Stimulated activated naive CD8-positive, alpha-beta T cell treated with anti-CD3 and anti-CD28 coated beads, Interleukin-15, amount 100 ng/mL, for 72 hours (primary cell): ENCODE results near the gene PCIF1.
A peak's percentile ranks its signal among the peaks of the same experiment; 100 is the strongest.

Experiments used
- ATAC-seq: fragments of 150-1000 bp; cut with Tn5 transposase; 2 replicates; pipeline ENCODE4 v1.10.0; 2021; ENCODE audit warnings: mild to moderate bottlenecking, moderate library complexity
- DNase-seq, 2 donors: peaks; one replicate each; pipeline ENCODE4 v3.0.0; 2021 to 2022
- H3K27ac Mint-ChIP-seq, 2 donors: one replicate each; pipeline ENCODE4 v1.8.0; 2022; ENCODE audit warnings: mild to moderate bottlenecking in 2 of 2, mixed read lengths in 2 of 2, moderate library complexity in 2 of 2
- H3K27me3 Mint-ChIP-seq: one replicate; pipeline ENCODE4 v1.8.0; 2022; ENCODE audit warnings: mixed read lengths
- H3K4me1 Mint-ChIP-seq: one replicate; pipeline ENCODE4 v1.8.0; 2022; ENCODE audit warnings: mild to moderate bottlenecking, mixed read lengths
- H3K4me3 Mint-ChIP-seq, 2 donors: one replicate each; pipeline ENCODE4 v1.8.0; 2022; ENCODE audit warnings: mild to moderate bottlenecking in 2 of 2, mixed read lengths in 2 of 2, moderate library complexity in 1 of 2
- H3K9me3 Mint-ChIP-seq, 2 donors: one replicate each; pipeline ENCODE4 v1.8.0; 2022; ENCODE audit warnings: mixed read lengths in 2 of 2

Gene PCIF1

GRCh38 chr20:45934586-45935415 is at the start of gene PCIF1:
PCIF1 (plus strand) TSS chr20:45934683; CDS start chr20:45939000, 4,317 bp downstream.
- peak; percentile 97 to 99 for DNase-seq
- peak; percentile 87 for ATAC-seq
- peak within 1 kb of the TSS; percentile 99 to 100 for H3K27ac Mint-ChIP-seq
- H3K27me3 Mint-ChIP-seq: no peaks in the 10 kb centered on the region
- peaks cover 36% of the 10 kb centered on the region for H3K4me1 Mint-ChIP-seq
- H3K4me3 Mint-ChIP-seq: peak within 1 kb of the TSS; percentile 99
- no peaks in the 10 kb centered on the region for H3K9me3 Mint-ChIP-seq

- no peak for DNase-seq
- peaks cover 80% of the 10 kb centered on the region for H3K4me1 Mint-ChIP-seq
- no peak overlapping the region for H3K27ac Mint-ChIP-seq
- no peaks in the 10 kb centered on the region for H3K27me3 Mint-ChIP-seq
- H3K4me3 Mint-ChIP-seq: no peak overlapping the region
- no peak for ATAC-seq
- no peaks in the 10 kb centered on the region for H3K9me3 Mint-ChIP-seq
Measured at GRCh38 chr20:45886590-45887345, 47.7 kb upstream of the PCIF1 start.

- Mint-ChIP-seq H3K4me3 (no peak within 1 kb of the TSS), H3K27ac (peak within 1 kb of the TSS in 1 of 2 donors; percentile 8), H3K27me3 (no peaks in the 10 kb centered on the region)
Measured at GRCh38 chr20:45887346-45887715, 47.2 kb upstream of the PCIF1 start, which contains the start of gene SPATA25. SPATA25 (minus strand) TSS chr20:45887622; CDS start chr20:45887590, 32 bp downstream.

GRCh38 chr20:45888681-45889080 is 45.8 kb upstream of the PCIF1 start:
- H3K27ac Mint-ChIP-seq: no peak overlapping the region

More at GRCh38 chr20:45887346-45887715, 47.2 kb upstream of the PCIF1 start, which contains the start of gene SPATA25:
- H3K4me1 Mint-ChIP-seq: peaks cover 80% of the 10 kb centered on the region
- no peaks in the 10 kb centered on the region for H3K9me3 Mint-ChIP-seq
- ATAC-seq (no peak), DNase-seq (no peak)

GRCh38 chr20:45890077-45890984 is 44.2 kb upstream of the PCIF1 start:
- ATAC-seq: peak; percentile 72
- peak overlapping the region; percentile 95 to 97 for H3K27ac Mint-ChIP-seq
- peak; percentile 52 to 66 for DNase-seq
- no peaks in the 10 kb centered on the region for H3K27me3 Mint-ChIP-seq
- H3K4me3 Mint-ChIP-seq: peak overlapping the region; percentile 94 to 95
- peaks cover 69% of the 10 kb centered on the region for H3K4me1 Mint-ChIP-seq
- H3K9me3 Mint-ChIP-seq: no peaks in the 10 kb centered on the region

More at GRCh38 chr20:45888681-45889080, 45.8 kb upstream of the PCIF1 start:
- H3K9me3 Mint-ChIP-seq: no peaks in the 10 kb centered on the region
- no peak for DNase-seq
- H3K4me1 Mint-ChIP-seq: peaks cover 78% of the 10 kb centered on the region
- no peak overlapping the region for H3K4me3 Mint-ChIP-seq
- ATAC-seq: no peak
- no peaks in the 10 kb centered on the region for H3K27me3 Mint-ChIP-seq

- H3K4me1 Mint-ChIP-seq: peaks cover 60% of the 10 kb centered on the region
- peak within 1 kb of the TSS; percentile 94 to 95 for H3K4me3 Mint-ChIP-seq
- H3K27me3 Mint-ChIP-seq: no peaks in the 10 kb centered on the region
- H3K27ac Mint-ChIP-seq: peak within 1 kb of the TSS; percentile 95 to 97
- peak; percentile 83 to 87 for DNase-seq
- no peaks in the 10 kb centered on the region for H3K9me3 Mint-ChIP-seq
- ATAC-seq: peak; percentile 80
Measured at GRCh38 chr20:45890985-45891983, 43.2 kb upstream of the PCIF1 start, which contains the start of the genes CTSA and NEURL2. CTSA (plus strand) TSS chr20:45891335; CDS start chr20:45891569, 234 bp downstream. NEURL2 (minus strand) TSS chr20:45891208; CDS start chr20:45890991, 217 bp downstream.

GRCh38 chr20:45892049-45892825 is 42.2 kb upstream of the PCIF1 start:
- H3K4me1 Mint-ChIP-seq: peaks cover 50% of the 10 kb centered on the region
- H3K27me3 Mint-ChIP-seq: no peaks in the 10 kb centered on the region
- H3K27ac Mint-ChIP-seq: peak overlapping the region in 1 of 2 donors; percentile 78
- no peak for DNase-seq
- peak overlapping the region; percentile 94 to 95 for H3K4me3 Mint-ChIP-seq
- no peak for ATAC-seq
- H3K9me3 Mint-ChIP-seq: no peaks in the 10 kb centered on the region

- Mint-ChIP-seq H3K4me1 (peaks cover 45% of the 10 kb centered on the region), H3K9me3 (no peaks in the 10 kb centered on the region), H3K4me3 (peak overlapping the region; percentile 94 to 95), H3K27ac (peak overlapping the region; percentile 52 to 78), H3K27me3 (no peaks in the 10 kb centered on the region)
- peak; percentile 55 for ATAC-seq
- DNase-seq: peak in 1 of 2 donors; percentile 44
Measured at GRCh38 chr20:45892828-45893500, 41.5 kb upstream of the PCIF1 start.

- H3K27ac Mint-ChIP-seq: no peak overlapping the region
- H3K4me1 Mint-ChIP-seq: peaks cover 39% of the 10 kb centered on the region
- no peaks in the 10 kb centered on the region for H3K27me3 Mint-ChIP-seq
- ATAC-seq (no peak), DNase-seq (no peak)
- no peak overlapping the region for H3K4me3 Mint-ChIP-seq
- no peaks in the 10 kb centered on the region for H3K9me3 Mint-ChIP-seq
Measured at GRCh38 chr20:45893831-45894230, 40.7 kb upstream of the PCIF1 start.

- H3K4me3 Mint-ChIP-seq: no peak overlapping the region
- H3K27me3 Mint-ChIP-seq: no peaks in the 10 kb centered on the region
- DNase-seq (no peak), ATAC-seq (no peak)
- peaks cover 30% of the 10 kb centered on the region for H3K4me1 Mint-ChIP-seq
- H3K27ac Mint-ChIP-seq: peak overlapping the region in 1 of 2 donors; percentile 6
- no peaks in the 10 kb centered on the region for H3K9me3 Mint-ChIP-seq
Measured at GRCh38 chr20:45894797-45895196, 39.7 kb upstream of the PCIF1 start.

GRCh38 chr20:45896641-45897161 is 37.8 kb upstream of the PCIF1 start:
- Mint-ChIP-seq H3K27me3 (no peaks in the 10 kb centered on the region), H3K27ac (peak overlapping the region in 1 of 2 donors; percentile 19), H3K9me3 (no peaks in the 10 kb centered on the region), H3K4me1 (peaks cover 23% of the 10 kb centered on the region), H3K4me3 (no peak overlapping the region)
- ATAC-seq (no peak), DNase-seq (no peak)

- ATAC-seq (no peak), DNase-seq (no peak)
- no peaks in the 10 kb centered on the region for H3K27me3 Mint-ChIP-seq
- H3K27ac Mint-ChIP-seq: no peak overlapping the region
- H3K9me3 Mint-ChIP-seq: no peaks in the 10 kb centered on the region
- H3K4me3 Mint-ChIP-seq: no peak overlapping the region
- H3K4me1 Mint-ChIP-seq: peaks cover 17% of the 10 kb centered on the region
Measured at GRCh38 chr20:45897289-45897688, 37.2 kb upstream of the PCIF1 start.

- DNase-seq: no peak
- H3K4me1 Mint-ChIP-seq: peaks cover 13% of the 10 kb centered on the region
- H3K9me3 Mint-ChIP-seq: no peaks in the 10 kb centered on the region
- H3K27ac Mint-ChIP-seq: no peak overlapping the region
- H3K4me3 Mint-ChIP-seq: no peak overlapping the region
- no peak for ATAC-seq
- no peaks in the 10 kb centered on the region for H3K27me3 Mint-ChIP-seq
Measured at GRCh38 chr20:45897692-45898091, 36.8 kb upstream of the PCIF1 start.
